Gastroesophageal sphincter (tissue), 2 donors: ENCODE data around the gene CDK4.

Source experiments
- EP300 ChIP-seq: sonication (generic); formaldehyde crosslinking; IDR thresholded peaks from one replicate; pipeline ENCODE4 v1.6.1; 2017; ENCODE audit warnings: antibody characterized with exemption, mild to moderate bottlenecking
- POLR2A ChIP-seq, 2 donors: fragments of 450-650 bp; IDR thresholded peaks; one replicate each; pipeline ENCODE4 v1.6.1; 2017; ENCODE audit warnings: antibody characterized with exemption in 2 of 2, mild to moderate bottlenecking in 2 of 2, moderate library complexity in 1 of 2
- POLR2AphosphoS5 ChIP-seq: sonication (generic); formaldehyde crosslinking; IDR thresholded peaks from one replicate; pipeline ENCODE4 v1.6.1; 2017; ENCODE audit warnings: antibody characterized with exemption

- TF ChIP-seq POLR2AphosphoS5 (peak; percentile 96), EP300 (no peak), POLR2A (IDR thresholded peaks at IDR 0.05) (peak; percentile 59 to 60)
Measured at GRCh38 chr12:57782608-57783465, 30.7 kb upstream of the CDK4 start, which contains the start of gene TSFM.
